Activated CD4-positive, alpha-beta T cell treated with anti-CD3 and anti-CD28 coated beads for 4 hours (primary cell): Measurements from ENCODE around the gene C16orf74.

Experiments
- DNase-seq, 2 donors: peaks; one replicate each; pipeline ENCODE4 v3.0.0-alpha.2; 2020

The C16orf74 gene

DNA sequence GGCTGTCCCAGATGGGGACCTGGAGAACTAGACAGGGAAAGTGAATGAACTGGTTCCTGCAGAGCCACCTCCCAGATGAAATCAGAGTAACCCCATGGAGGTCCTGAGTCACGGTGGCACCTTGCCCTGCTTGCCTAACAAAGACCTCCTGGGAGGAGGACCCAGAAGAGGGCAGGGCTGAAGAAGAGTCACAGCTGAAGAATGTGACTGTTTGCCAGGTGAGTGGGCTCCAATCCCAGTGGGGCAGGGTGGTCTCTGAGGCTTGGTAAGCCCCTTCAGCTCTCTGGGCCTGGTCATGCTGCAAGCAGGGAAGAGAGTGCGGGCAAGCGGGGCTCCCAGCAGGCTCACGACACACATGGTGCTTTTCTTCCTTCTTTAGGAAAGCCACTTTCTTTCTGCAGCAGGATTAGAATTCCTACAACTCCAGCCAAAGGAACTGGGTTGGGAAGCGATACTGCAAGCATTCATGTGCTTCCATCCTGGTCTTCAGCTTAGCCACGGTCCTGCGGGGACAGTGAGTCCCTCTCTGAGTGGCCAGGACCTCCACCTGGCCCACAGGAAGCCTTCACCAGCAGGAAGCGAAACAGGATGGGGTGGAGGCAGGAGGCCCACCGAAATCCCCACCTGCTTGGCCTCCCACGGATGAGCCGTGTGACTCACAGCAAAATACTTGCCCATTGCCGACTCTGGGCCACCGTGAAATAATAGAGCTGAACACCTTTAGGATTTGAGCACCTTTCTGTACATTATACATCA, 4.3 kb downstream of the C16orf74 start:
- DNase-seq, result no peak

- DNase-seq, result no peak
Observed at GRCh38 chr16:85738923-85739715, 11.8 kb downstream of the C16orf74 start.

GRCh38 chr16:85736921-85737320, 14.0 kb downstream of the C16orf74 start:
- no peak for DNase-seq

- no peak for DNase-seq
Observed at GRCh38 chr16:85735946-85736345, 14.9 kb downstream of the C16orf74 start.

- DNase-seq, result peak in 1 of 2 donors; percentile 14
Observed at GRCh38 chr16:85735225-85735635, 15.7 kb downstream of the C16orf74 start.

- no peak for DNase-seq
Observed at GRCh38 chr16:85734311-85735017, 16.4 kb downstream of the C16orf74 start.

GRCh38 chr16:85733839-85734170, 17.1 kb downstream of the C16orf74 start:
- no peak for DNase-seq

- no peak for DNase-seq
Observed at GRCh38 chr16:85733155-85733838, 17.6 kb downstream of the C16orf74 start.

GRCh38 chr16:85731179-85731578, 19.7 kb downstream of the C16orf74 start:
- DNase-seq, result no peak

- no peak for DNase-seq
Observed at GRCh38 chr16:85730186-85730465, 20.8 kb downstream of the C16orf74 start.

DNA sequence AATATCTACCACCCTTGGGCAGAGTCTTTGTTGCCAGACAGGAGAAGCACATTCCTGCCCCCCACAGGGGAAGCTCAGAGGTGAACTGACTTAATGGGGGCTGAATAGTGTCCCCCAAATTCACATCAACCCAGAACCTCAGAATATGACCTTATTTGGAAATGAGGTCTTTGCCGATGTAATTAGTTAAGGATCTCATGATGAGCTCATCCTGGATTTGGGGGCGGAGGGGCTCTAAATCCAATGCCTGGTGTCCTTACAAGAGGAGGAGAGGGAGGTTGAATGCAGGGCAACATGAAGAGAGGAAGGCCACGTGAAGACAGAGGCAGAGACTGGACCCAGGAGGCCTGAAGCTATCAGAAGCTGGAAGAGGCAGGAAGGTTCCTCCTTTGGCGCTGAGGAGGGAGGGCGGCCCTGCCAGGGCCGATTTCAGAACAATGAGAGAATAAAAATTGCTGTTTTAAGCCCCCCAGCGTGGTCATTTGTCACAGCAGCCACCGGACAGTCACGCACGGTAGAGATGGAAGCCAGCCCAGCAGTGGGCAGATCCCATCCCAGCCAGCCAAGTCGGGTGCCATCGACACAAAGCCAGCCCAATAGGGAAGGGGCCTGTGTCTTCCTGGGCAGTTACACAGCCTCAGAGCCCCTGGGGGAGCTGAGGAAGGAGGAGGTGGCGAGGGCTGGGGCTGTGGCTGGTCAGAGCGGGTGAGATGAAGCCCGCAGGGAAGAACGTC, 21.3 kb downstream of the C16orf74 start:
- no peak for DNase-seq

- DNase-seq, result no peak
Observed at GRCh38 chr16:85728879-85729278, 22.0 kb downstream of the C16orf74 start.

DNA sequence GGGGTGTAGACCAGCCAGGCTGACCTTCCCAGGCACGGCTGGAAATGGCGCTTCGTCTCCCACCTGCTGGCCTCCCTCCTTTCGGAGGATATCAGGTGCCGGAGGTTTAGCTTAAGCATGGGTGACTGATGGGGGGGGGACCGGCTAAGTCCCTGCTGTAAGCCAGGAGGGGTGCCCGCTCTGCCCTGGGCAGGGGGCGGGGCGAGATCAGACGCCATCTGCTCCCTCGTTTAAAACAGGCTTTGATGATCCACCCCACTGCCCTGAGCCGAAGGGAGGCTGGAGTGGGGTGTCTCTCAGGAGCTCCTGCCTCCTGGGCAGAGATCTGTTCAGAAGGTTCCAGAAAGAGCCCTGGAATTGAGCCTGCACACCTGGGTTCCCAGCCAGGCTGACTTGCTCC, 26.0 kb downstream of the C16orf74 start:
- no peak for DNase-seq

DNA sequence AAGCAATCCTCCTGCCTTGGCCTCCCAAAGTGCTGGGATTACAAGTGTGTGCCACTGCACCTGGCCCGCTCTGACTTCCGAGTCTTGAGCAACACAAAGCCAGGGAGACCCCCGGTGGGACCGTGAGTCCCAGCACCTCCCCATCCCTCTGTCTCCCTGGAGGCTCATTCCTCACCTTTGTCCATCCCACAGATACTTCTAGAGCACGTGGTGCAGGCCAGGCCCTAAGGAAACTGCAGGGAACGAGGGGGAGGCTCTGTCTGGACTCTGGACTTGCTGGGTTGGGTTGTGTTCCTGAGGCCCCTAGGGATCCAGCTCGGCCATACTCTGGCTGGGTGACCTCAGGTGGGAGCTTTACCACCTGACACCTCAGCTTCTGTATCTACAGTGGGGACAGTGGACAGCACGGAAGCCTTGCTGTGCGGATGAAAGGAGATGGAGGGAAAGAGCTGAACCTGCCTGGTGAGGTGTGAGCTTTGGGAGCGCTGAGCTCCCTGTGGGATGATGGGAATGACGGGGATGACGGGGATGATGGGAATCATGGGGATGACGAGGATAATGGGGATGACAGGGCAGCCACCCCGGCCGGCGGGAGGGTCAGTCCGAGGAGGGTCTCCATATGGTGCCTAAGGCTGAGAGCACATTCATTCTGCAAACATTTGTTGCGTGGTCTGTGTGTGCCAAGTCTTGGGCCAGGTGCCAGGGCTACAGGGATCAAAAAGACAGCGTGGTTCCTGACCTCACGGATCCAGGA, 26.6 kb downstream of the C16orf74 start:
- DNase-seq, result no peak

GRCh38 chr16:85722128-85722893, 28.6 kb downstream of the C16orf74 start:
- DNase-seq, result no peak

DNA sequence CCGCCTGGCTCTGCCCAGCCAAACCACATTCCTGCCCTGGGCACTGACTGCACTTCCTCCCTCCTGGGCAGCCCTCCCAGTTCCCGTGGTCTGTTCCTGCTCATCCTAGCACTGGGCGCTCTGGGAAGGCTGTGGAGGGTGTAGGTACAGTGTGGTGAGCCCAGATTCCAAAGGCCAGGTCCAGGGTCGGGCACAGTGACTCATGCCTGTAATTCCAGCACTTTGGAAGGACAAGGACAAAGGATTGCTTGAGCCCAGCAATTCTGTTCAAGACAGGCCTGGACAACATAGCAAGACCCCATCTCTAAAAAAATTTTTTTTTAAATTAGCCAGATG, 30.6 kb downstream of the C16orf74 start:
- no peak for DNase-seq

GRCh38 chr16:85719605-85720301, 31.1 kb downstream of the C16orf74 start:
- DNase-seq, result no peak

- DNase-seq, result no peak
Observed at GRCh38 chr16:85718682-85719081, 32.2 kb downstream of the C16orf74 start.

DNA sequence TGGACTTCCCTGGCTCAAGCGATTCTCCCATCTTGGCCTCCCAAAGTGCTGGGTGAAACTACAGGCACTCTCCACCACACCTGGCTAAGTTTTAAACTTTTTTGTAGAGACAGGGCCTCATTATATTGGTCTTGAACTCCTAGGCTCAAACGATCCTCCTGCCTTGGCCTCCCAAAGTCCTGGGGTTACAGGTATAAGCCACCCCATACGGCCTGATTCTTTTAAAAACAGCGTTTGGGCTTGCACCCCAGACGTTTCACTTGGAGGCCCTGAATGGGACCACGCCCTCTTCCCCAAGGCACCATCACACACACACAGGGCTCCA, 32.8 kb downstream of the C16orf74 start:
- no peak for DNase-seq

DNA sequence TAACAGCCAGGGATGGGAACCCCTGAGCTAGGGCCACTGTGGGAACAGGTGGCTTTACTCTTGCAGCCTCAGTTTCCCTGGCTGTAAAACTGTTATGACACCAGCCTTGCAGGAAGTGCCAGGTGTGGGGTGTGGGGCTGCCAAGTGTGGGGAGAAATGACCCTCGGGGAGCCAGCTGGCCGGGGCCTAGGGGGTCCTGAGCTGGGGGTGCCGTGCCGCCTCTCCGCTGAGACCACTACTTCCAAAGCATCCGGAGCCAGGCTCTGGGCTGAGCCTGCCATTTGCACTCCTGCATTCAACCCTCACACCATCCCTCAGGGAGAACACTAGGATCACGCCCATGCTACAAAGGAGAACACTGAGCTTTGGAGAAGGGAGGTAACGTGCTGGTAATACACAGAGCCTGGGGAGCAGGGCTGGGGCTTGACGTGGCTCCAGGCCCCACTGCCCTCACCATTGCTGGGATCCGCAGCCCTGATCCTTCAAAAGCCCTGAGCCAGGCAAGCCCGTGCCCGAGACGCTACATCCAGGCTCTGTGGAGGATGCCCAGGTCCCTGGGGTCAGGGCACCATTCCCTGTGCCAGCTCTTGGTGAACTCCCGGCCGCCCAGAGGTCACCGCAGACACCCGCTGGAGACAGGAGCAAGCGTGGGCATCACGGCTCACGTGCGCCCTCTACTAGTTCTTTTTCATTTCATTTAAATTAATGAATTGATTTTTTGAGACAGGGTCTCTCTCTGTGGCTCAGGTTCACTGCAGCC, 33.3 kb downstream of the C16orf74 start:
- peak; percentile 47 to 57 for DNase-seq
